ENCODE data around the gene VPS8. TPM values are rescaled to one million over a fixed set of nuclear protein-coding genes. Genes with fewer than 3 reads are reported as not detected.

The VPS8 gene
- polyA plus RNA-seq, 4 donors: 35.6 to 47.8 (median 41.3) TPM

GRCh38 chr3:184783319-184783718, 28.6 kb upstream of the VPS8 start:
- DNase-seq (ENCODE audit: low read depth in 4 of 4, low spot score in 3 of 4): no peak

DNA sequence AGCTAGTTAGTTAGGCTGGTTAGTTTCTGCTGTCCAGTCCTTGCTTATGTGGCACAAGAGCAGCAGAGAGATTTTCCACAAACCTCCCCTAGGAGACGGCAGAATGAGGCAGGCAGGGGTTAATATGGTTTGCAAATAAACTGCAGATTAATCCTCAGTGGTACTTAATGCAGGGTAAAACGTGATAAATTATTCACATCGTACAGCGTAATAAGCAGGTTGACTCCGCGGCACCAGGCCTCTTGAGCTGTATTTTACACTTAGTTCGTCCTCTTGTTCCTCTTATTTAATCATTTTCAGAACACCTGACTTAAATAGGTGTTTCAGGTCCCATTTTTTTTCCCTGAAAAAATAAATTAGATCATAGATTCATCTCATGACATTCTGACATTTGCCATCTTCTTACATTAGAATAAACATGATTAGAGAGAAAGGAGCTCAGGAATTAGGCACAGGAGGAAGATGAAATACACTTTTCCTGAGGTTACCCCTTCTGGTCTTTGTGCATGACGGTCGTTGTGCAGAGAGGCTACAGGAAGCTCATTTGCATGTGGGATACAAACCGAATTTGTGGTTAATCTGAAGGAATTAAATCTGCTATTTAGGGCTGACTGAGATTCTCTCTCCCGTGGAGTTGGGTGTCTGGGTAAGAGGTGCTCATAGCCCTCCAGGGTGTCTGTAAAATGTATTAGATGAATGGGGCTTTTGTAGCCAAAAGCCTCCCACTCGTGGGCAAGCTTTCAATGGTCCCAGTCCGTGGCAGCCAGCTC, 27.1 kb upstream of the VPS8 start:
- no peak for DNase-seq (ENCODE audit: low read depth in 4 of 4, low spot score in 3 of 4)

DNA sequence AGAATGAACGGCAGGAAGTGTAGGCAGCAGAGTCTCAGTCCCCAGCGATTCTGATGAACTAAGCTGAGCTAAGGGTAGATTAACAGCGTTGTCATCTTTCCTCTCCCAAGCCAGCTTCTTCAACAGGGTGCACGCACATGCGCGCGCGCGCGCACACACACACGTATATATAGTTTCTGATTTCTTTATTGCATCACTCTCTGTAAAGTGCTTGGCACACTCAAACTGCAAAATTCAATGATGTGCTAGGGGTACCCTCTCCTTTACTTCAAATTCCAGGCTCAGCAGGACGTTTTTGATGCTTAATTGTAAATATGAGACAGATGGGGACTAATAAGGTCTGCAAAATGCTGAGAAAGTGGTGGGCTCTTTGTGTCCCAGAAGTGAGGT, 26.1 kb upstream of the VPS8 start:
- DNase-seq (ENCODE audit: low read depth in 4 of 4, low spot score in 3 of 4): no peak

GRCh38 chr3:184786280-184786941, 25.6 kb upstream of the VPS8 start:
- DNase-seq (ENCODE audit: low read depth in 4 of 4, low spot score in 3 of 4): no peak

DNA sequence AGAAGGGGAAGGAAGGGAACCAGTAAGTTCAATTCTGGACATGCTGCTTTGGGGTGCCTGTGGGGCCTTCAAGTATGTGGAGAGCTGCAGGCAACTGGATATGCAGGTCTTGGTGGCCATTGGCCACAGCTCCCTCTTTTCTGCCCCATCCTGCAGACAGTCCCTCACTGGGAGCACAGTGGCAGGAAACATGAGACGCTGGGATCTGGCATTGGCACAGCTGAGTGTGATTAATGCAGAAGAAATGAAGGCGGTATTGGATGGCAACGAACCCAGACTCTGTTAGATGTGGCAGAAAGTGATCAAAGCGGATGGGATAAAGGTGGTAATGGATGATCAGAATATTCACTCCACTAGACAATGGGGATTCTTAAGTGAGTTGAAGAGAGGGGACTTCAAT, 23.2 kb upstream of the VPS8 start:
- no peak for DNase-seq (ENCODE audit: low read depth in 4 of 4, low spot score in 3 of 4)

DNA sequence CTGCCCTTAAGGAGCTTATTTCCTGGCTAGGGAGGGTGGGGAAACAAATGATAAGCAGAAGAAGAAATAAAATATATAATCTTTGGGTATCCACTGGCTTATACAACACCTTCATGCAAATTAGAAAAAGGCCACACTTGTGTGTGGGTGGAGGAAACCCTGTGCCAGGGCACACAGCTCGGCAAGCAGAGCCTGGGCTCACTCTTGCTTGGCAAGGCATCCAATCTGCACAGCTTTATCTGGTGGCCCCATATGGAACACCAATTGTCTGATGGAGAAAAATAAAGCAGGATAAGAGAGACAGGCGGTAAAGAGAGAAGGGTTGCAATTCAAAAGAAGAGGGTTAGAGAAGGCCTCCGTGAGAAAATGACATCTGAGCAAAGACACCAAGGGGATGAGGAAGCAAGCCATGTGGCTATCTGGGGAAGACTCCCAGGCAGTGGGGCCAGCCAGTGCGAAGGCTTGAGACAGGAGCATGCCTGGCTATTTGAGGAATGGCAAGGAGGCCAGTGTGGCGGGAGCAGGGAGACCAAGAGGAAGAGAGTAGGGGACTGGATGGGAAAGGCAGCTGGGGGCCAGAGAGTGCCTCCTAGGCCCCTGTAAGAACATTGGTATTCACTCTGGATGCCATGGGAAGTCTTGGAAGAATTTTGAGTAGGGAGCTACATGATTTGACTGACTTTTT, 22.5 kb upstream of the VPS8 start:
- no peak for DNase-seq (ENCODE audit: low read depth in 4 of 4, low spot score in 3 of 4)

GRCh38 chr3:184791171-184791570, 20.8 kb upstream of the VPS8 start:
- no peak for DNase-seq (ENCODE audit: low read depth in 4 of 4, low spot score in 3 of 4)

GRCh38 chr3:184795522-184796190, 16.3 kb upstream of the VPS8 start:
- DNase-seq (ENCODE audit: low read depth in 4 of 4, low spot score in 3 of 4): no peak

DNA sequence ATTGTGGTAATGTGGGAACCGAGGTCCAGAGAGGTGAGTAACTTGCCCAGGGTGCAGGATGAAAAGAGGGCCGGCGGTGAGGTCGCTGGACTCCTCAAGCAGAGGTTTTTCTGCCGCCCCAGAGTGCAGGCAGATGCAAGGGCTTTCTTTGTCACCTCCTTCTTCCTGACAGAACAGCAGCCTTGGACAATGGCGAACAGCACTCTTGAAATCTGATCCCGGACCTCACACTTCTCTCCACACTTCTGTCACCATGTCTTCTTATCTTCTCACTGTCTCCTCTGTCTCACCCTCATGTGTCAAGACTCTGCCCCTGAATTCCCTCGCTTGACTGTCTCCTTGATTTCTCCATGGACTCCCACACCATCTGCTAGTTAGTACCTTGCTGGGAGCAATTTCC, 15.4 kb upstream of the VPS8 start:
- DNase-seq (ENCODE audit: low read depth in 4 of 4, low spot score in 3 of 4): no peak

- DNase-seq (ENCODE audit: low read depth in 4 of 4, low spot score in 3 of 4): no peak
These were observed 15.0 kb upstream of the VPS8 start for GRCh38 chr3:184796954-184797353.

GRCh38 chr3:184798120-184798519, 13.8 kb upstream of the VPS8 start:
- no peak for DNase-seq (ENCODE audit: low read depth in 4 of 4, low spot score in 3 of 4)

GRCh38 chr3:184800349-184800930, 11.5 kb upstream of the VPS8 start:
- DNase-seq (ENCODE audit: low read depth in 4 of 4, low spot score in 3 of 4): no peak

DNA sequence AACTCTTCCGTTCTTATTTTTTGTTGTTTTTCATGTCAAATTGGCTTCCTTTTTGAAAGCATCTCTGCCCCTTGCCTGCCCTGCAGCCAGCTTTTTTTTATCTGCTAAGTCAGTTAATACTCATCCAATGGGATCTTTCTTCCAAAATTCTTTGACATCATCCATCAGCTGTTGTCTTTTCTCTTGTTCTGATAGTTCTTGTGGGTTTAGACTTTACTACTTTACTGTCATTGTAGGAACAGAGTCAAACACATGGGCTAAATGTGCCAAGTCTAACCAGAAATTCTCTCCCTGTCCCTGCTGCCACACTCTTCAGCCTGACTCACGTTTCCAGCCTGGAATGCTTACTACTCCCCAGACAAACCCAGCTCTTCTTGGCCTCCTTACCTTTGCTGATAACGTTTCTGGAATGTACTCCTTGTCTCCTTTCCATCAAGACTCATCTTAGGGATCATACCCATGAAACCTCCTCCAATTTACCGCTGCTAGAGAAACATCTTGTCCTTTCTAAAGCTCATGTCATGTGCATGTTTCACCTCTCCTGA, 10.7 kb upstream of the VPS8 start:
- DNase-seq (ENCODE audit: low read depth in 4 of 4, low spot score in 3 of 4): no peak

GRCh38 chr3:184802150-184802549, 9.8 kb upstream of the VPS8 start:
- DNase-seq (ENCODE audit: low read depth in 4 of 4, low spot score in 3 of 4): no peak

- no peak for DNase-seq (ENCODE audit: low read depth in 4 of 4, low spot score in 3 of 4)
These were observed 7.2 kb upstream of the VPS8 start for GRCh38 chr3:184804801-184805200.

GRCh38 chr3:184805351-184806038, 6.5 kb upstream of the VPS8 start:
- DNase-seq (ENCODE audit: low read depth in 4 of 4, low spot score in 3 of 4): no peak

- DNase-seq (ENCODE audit: low read depth in 4 of 4, low spot score in 3 of 4): no peak
These were observed 5.2 kb upstream of the VPS8 start for GRCh38 chr3:184806567-184807271.

- no peak for DNase-seq (ENCODE audit: low read depth in 4 of 4, low spot score in 3 of 4)
These were observed 4.4 kb upstream of the VPS8 start for GRCh38 chr3:184807549-184807948.

- DNase-seq (ENCODE audit: low read depth in 4 of 4, low spot score in 3 of 4): no peak
These were observed 3.9 kb upstream of the VPS8 start for GRCh38 chr3:184808021-184808420.

All from left renal pelvis (tissue), 4 donors.